Endothelial cell of umbilical vein (primary cell): ENCODE results near the gene PDGFB. TPM values are rescaled to one million over a fixed set of nuclear protein-coding genes. Genes with fewer than 3 reads are reported as not detected.

Source experiments
- BruUV-seq: library from RNA; stranded (reverse); fragments of 400-500 nt; replicated peaks from 2 replicates; lab custom pipeline; 2021; lab: Mats Ljungman, UMichigan
- CTCF ChIA-PET: fragments of 300-600, 350-600 bp; sonication (Branson Sonifier 250); formaldehyde crosslinking; loops from one replicate; lab custom pipeline; 2021; ENCODE audit warnings: antibody characterized with exemption, inconsistent platforms; lab: Charles Lee
- POLR2A ChIA-PET: fragments of 300-600, 350-600 bp; sonication (Branson Sonifier 250); formaldehyde crosslinking; loops from one replicate; lab custom pipeline; 2021; ENCODE audit warnings: antibody characterized with exemption, inconsistent platforms; lab: Charles Lee
- DNase-seq: peaks from one replicate; pipeline ENCODE4 v3.0.0-alpha.2; 2011; ENCODE audit warnings: low read depth, low spot score
- FAIRE-seq: peaks from 2 replicates; lab custom pipeline; 2011; peaks lifted over from hg19 to GRCh38; lab: Jason Lieb, UNC
- H2AFZ ChIP-seq: 2 replicates; pipeline ENCODE4 v1.6.0; 2012; ENCODE audit warnings: low read depth, low read length, control low read depth, inconsistent platforms
- H3K27ac ChIP-seq: 2 replicates; pipeline ENCODE4 v1.5.1; 2011; ENCODE audit warnings: low read depth, mild to moderate bottlenecking, control low read depth, low read length, moderate library complexity; ENCODE audit not compliant: insufficient read depth
- H3K27me3 ChIP-seq, 2 experiments: 2 replicates each; pipeline versions ENCODE4 v1.6.0 to v1.6.1; 2011; ENCODE audit warnings: low read length in 2 of 2, mixed read lengths in 1 of 2; ENCODE audit not compliant: control insufficient read depth in 2 of 2, insufficient read depth in 2 of 2
- H3K36me3 ChIP-seq, 2 experiments: 2 replicates in 1 of 2; 3 replicates in 1 of 2; pipeline ENCODE4 v1.5.1; 2011; ENCODE audit warnings: low read length in 2 of 2, mild to moderate bottlenecking in 1 of 2, moderate library complexity in 1 of 2; ENCODE audit not compliant: control insufficient read depth in 2 of 2, insufficient read depth in 2 of 2; ENCODE audit errors: extremely low read depth in 1 of 2
- H3K4me1 ChIP-seq: 3 replicates; pipeline ENCODE4 v1.5.1; 2011; ENCODE audit warnings: mild to moderate bottlenecking, low read length; ENCODE audit not compliant: control insufficient read depth, insufficient read depth; ENCODE audit errors: extremely low read depth
- H3K4me2 ChIP-seq: 2 replicates; pipeline ENCODE4 v1.6.1; 2011; ENCODE audit warnings: low read length, control low read depth, mixed read lengths; ENCODE audit not compliant: insufficient read depth
- H3K4me3 ChIP-seq, 3 experiments: fragments of 200-600 bp in 1 of 3; sonication (generic), shearing (Covaris generic) in 1 of 3; replicated peaks in 1 of 3; 2 replicates each; pipeline ENCODE4 v1.5.1; 2011 to 2016; ENCODE audit warnings: control low read depth in 3 of 3, low read length in 3 of 3, mild to moderate bottlenecking in 2 of 3, inconsistent platforms in 1 of 3, low read depth in 1 of 3, moderate library complexity in 1 of 3; ENCODE audit not compliant: insufficient read depth in 1 of 3
- H3K79me2 ChIP-seq: 2 replicates; pipeline ENCODE4 v1.6.0; 2012; ENCODE audit warnings: low read length, inconsistent platforms; ENCODE audit not compliant: control insufficient read depth, insufficient read depth
- H3K9ac ChIP-seq: replicated peaks from 2 replicates; pipeline ENCODE3; 2011; ENCODE audit warnings: low read length, control low read depth; ENCODE audit not compliant: insufficient read depth; ENCODE audit errors: extremely low read depth
- H3K9me1 ChIP-seq: replicated peaks from 3 replicates; pipeline ENCODE4 v1.6.0; 2011; ENCODE audit warnings: mild to moderate bottlenecking, low read length; ENCODE audit not compliant: control insufficient read depth, insufficient read depth; ENCODE audit errors: extremely low read depth
- H3K9me3 ChIP-seq: replicated peaks from 2 replicates; pipeline ENCODE4 v1.5.1; 2012; ENCODE audit warnings: low read length, inconsistent platforms; ENCODE audit not compliant: control insufficient read depth, insufficient read depth
- H4K20me1 ChIP-seq: replicated peaks from 2 replicates; pipeline ENCODE3; 2011; ENCODE audit warnings: mild to moderate bottlenecking, low read length; ENCODE audit not compliant: control insufficient read depth, insufficient read depth; ENCODE audit errors: extremely low read depth
- CTCF ChIP-seq, 2 donors: IDR thresholded peaks; 1 replicate in 1 of 2; 2 replicates in 1 of 2; pipeline ENCODE4 v1.5.1; 2011; ENCODE audit warnings: low read length in 2 of 2, mild to moderate bottlenecking in 2 of 2, moderate library complexity in 2 of 2, control low read depth in 1 of 2, inconsistent platforms in 1 of 2, low read depth in 1 of 2; ENCODE audit not compliant: insufficient read depth in 1 of 2; ENCODE audit errors: extremely low read depth in 1 of 2
- EZH2 ChIP-seq: IDR thresholded peaks from 2 replicates; pipeline ENCODE4 v1.6.1; 2012; ENCODE audit warnings: borderline replicate concordance, low read depth, mild to moderate bottlenecking, moderate library complexity, low read length, inconsistent platforms; ENCODE audit not compliant: severe bottlenecking
- FOS ChIP-seq: IDR thresholded peaks from 2 replicates; pipeline ENCODE4 v1.6.1; 2011; ENCODE audit warnings: mild to moderate bottlenecking, low read length, moderate library complexity, borderline replicate concordance; ENCODE audit not compliant: insufficient read depth
- GATA2 ChIP-seq: IDR thresholded peaks from 2 replicates; pipeline ENCODE4 v1.7.0; 2011; ENCODE audit warnings: low read depth, mild to moderate bottlenecking, moderate library complexity, mixed read lengths, low read length; ENCODE audit not compliant: insufficient read length, insufficient read depth
- JUN ChIP-seq: IDR thresholded peaks from 2 replicates; pipeline ENCODE4 v1.6.1; 2011; ENCODE audit warnings: borderline replicate concordance, low read depth; ENCODE audit not compliant: insufficient read length, insufficient read depth
- MAX ChIP-seq: IDR thresholded peaks from 2 replicates; pipeline ENCODE4 v1.6.1; 2011; ENCODE audit not compliant: insufficient read depth, insufficient read length
- MYC ChIP-seq: IDR thresholded peaks from one replicate; pipeline ENCODE4 v1.6.1; 2011; ENCODE audit warnings: mild to moderate bottlenecking, low read depth, low read length
- POLR2A ChIP-seq: IDR thresholded peaks from 2 replicates; pipeline ENCODE4 v1.6.1; 2012; ENCODE audit warnings: low read depth, mild to moderate bottlenecking, control low read depth, low read length
- POLR2AphosphoS5 ChIP-seq: IDR thresholded peaks from 2 replicates; pipeline ENCODE4 v1.6.1; 2012; ENCODE audit warnings: low read depth, mild to moderate bottlenecking, control low read depth, low read length, moderate library complexity; ENCODE audit not compliant: insufficient read depth
- dilution Hi-C: fragments of 300-500 bp; cut with MboI; formaldehyde crosslinking; loops from one replicate; pipeline ENCODE4 v1.15.0; 2019; ENCODE audit warnings: low sequenced_read_pairs; ENCODE audit not compliant: extremely low pct_ligation_motif_present
- intact Hi-C: fragments of 100-400 bp; cut with micrococcal nuclease; formaldehyde crosslinking; loops from one replicate; pipeline ENCODE4 v1.10.0; 2022
- polyA plus RNA-seq, 4 experiments: library from polyadenylated mRNA; depleted of rRNA in 3 of 4; stranded (reverse) in 3 of 4; unstranded in 1 of 4; fragments of >200 nt; gene quantifications; 2 replicates each; pipeline versions ENCODE4 v1.2.1 to v1.2.3, GENCODE V29; 2011 to 2012; ENCODE audit warnings: missing spikeins in 1 of 4
- total RNA-seq: library from RNA; stranded (reverse); gene quantifications from 2 replicates; pipeline ENCODE4 v1.2.3, GENCODE V29; 2021

The PDGFB gene
- total and polyA plus RNA-seq, 2 donors (not counting 3 experiments of a cell fraction or from before 2014, with no cell fraction given) = 135 to 240 TPM

- Histone ChIP-seq H4K20me1 (no peaks in the 10 kb centered on the region), H3K27me3 (no peaks in the 10 kb centered on the region), H3K79me2 (no peaks in the 10 kb centered on the region), H3K4me2 (no peak overlapping the region), H3K9me3 (no peaks in the 10 kb centered on the region), H3K27ac (no peak overlapping the region), H3K4me1 (peaks cover 12% of the 10 kb centered on the region), H3K9ac (no peak overlapping the region), H3K36me3 (no peaks in the 10 kb centered on the region), H3K4me3 (no peak overlapping the region), H3K9me1 (no peaks in the 10 kb centered on the region), H2AFZ (no peak overlapping the region)
- intact Hi-C loops (no loop called here), dilution Hi-C loops (no loop called here)
- no peak for DNase-seq
- ChIA-PET POLR2A (no interaction called here), CTCF (interaction anchor here (1.1 kb wide), 1 partner anchor 43 kb away, joined by 3 read pairs; no protein-coding TSS in a partner anchor)
- no peak for TF ChIP-seq POLR2AphosphoS5
- TF ChIP-seq GATA2 = no peak
- no peak for TF ChIP-seq FOS
- TF ChIP-seq MYC = no peak
- TF ChIP-seq EZH2 = no peak
- TF ChIP-seq JUN = no peak
- TF ChIP-seq MAX = no peak
- no peak for TF ChIP-seq CTCF (IDR thresholded peaks at IDR 0.05; ENCODE audit: extremely low read depth in 1 of 2, insufficient read depth in 1 of 2, low read depth in 1 of 2, low read length in 2 of 2)
- no peak for TF ChIP-seq POLR2A
- no TSS peak for BruUV-seq
- FAIRE-seq = no peak
Observed at GRCh38 chr22:39263626-39264348, 19.0 kb upstream of the PDGFB start.
